NCI-H526 treated with DMSO at 0.1 percent for 48 hours (cell line): ENCODE data around the gene DDA1.
A peak's percentile ranks its signal among the peaks of the same experiment; 100 is the strongest.

Experiments
- DNase-seq: peaks from one replicate; lab custom pipeline; 2025; lab: John Stamatoyannopoulos, UW

The DDA1 gene

DNA sequence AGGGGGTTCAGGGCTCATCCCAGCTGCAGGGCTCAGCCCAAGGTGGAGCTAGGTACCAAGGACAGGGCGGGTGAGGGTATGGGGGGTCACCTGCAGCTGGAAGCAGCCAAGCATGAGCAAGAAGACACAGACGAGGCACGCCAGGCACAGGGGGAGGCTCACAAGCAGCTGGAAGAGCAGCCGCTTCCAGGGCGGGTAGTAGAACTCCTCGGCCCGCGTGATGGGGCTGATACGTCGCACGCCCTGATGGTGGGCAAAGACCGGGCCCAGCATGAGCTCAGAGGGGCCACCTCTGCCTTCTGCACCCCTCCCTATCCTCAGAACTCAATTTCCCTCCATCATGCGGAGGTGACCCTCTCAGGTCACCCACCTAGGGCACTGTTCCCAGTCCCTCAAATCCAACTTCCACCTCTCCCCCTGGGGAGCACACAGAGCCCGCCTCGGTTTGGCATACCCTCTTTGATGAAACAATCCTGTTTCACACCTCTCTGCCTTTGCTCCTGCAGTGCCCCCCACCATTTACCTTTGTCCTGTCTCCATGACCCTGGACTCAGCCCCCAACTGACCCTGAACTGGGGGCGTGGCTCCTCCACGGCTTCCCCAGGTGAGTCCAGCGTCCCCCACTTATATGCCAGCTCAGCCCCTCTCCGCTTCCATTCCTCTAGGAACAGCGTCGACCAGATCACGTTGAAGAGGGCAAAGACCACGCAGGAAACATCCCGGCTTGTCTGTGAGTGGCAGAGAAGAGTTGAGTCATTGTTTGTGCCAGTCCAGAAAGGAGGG, 21.1 kb downstream of the DDA1 start:
- no peak for DNase-seq

DNA sequence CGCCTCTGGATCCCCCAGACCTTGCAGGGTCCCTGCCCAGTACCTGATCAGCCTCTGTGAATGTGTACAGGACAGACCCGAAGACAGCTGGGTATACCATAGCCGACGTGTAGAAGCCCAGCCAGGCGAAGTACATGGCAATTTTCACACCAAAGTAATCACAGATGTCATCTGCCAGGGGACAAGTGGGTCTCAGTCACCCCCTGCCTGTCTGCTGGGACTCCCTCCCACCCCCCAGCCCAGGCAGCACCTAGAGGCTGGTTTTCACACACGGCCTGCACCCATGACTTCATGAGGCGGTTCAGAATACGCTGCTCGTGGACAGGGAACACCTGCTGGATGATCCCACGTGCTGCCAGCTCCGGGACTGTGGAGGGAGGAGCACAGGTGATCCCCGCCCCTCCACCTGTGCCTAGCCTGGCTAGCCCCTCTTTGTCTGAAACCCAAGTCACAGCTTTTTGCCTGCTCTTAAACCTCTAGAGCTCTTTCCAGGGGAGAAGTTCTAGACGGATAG, 21.7 kb downstream of the DDA1 start:
- peak; percentile 4 for DNase-seq

DNA sequence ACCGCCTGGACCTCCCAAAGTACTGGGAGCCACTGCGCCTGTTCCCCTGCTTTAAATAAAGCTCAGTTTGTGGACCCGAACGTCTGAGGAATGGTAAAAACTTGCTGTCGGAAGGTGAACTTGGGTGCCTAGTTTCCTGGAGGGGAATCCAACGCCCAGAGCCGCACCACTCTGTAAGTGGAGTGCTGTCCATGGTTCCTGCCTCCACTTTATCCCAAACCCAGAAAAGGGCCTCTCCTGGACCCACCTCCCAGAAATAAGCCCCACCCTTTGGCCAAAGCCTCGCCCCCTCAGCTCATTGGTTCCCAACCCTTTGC, 23.0 kb downstream of the DDA1 start:
- DNase-seq: no peak

DNA sequence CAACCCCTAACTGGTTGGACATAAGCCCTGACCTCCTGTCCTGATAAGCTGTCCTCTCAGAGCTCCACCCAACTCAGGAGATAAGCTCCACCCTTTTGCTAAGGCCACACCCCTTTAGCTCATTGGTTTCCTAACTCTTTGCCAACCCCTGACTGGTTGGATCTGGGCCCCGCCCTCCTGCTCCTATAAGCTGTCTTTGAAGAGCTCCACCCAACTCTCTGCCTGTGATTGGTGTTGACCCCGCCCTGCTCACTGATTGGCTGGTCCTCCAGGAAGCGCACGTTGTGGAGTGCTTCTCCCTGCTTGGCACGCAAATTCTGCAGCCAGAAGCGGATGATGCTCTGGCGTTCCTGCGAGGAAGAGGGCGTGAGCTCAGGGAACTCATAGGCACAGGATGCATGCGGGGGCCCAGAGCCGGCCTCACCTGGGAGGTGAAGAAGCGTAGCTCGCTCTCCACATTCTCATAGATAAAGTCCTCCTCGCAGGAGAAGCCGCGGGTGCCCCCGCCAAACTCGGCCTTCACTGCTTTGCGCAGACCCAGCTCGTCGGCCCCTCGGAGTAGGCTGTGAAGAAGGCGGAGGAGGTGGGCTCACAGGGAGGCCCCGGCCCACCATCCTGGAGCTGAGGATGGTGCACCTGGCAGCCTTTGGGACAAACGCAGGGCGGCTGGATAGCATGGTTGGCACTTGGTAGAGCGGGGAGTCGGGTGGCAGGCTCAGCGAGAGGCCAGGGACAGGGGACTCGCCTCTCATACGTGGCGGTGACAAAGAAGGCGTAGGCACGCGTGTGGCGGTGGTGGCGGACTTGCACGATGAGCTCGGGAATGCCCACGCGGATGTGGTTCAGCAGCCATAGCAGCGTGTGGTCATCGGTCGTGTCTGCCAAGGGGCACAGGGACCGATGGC, 23.6 kb downstream of the DDA1 start:
- DNase-seq: no peak

DNA sequence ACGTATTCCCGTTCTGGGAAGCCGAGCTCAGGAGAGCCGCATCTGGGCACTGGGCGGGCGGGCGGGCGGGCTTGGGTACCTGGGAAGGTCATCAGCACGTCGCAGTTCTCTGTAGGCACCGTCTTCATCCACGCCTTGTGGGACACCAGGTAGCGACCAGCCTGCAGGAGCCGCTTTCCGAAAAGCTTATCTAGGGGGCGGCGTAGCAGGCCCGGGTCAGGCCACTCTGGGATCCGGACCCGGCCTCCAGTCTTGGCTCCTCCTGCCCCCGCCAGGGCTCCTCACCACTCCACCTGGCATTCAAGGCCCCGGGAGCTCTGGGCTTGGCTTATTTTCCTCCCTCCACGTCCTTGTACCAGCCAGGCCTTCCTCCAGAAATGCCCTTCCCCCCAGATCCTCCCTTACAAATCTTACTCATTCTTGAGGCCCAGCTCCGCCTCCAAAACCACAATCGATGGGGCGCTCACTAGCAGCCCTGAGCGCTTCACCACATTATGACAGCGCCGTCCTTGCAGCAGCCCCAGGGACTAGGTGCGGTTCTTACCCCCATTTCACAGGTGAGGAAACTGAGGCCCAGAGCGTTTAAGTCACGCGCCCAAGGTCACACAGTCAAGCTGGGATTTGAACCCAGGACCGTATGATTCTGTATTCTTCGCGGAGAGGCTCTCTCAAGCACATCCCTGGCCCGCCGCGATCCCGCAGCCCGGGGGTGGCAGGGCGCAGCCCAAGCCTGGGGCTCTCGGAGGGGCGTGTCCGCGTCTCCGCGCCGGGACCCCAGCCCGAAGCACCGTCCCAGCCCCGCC, 24.4 kb downstream of the DDA1 start:
- DNase-seq: no peak

DNA sequence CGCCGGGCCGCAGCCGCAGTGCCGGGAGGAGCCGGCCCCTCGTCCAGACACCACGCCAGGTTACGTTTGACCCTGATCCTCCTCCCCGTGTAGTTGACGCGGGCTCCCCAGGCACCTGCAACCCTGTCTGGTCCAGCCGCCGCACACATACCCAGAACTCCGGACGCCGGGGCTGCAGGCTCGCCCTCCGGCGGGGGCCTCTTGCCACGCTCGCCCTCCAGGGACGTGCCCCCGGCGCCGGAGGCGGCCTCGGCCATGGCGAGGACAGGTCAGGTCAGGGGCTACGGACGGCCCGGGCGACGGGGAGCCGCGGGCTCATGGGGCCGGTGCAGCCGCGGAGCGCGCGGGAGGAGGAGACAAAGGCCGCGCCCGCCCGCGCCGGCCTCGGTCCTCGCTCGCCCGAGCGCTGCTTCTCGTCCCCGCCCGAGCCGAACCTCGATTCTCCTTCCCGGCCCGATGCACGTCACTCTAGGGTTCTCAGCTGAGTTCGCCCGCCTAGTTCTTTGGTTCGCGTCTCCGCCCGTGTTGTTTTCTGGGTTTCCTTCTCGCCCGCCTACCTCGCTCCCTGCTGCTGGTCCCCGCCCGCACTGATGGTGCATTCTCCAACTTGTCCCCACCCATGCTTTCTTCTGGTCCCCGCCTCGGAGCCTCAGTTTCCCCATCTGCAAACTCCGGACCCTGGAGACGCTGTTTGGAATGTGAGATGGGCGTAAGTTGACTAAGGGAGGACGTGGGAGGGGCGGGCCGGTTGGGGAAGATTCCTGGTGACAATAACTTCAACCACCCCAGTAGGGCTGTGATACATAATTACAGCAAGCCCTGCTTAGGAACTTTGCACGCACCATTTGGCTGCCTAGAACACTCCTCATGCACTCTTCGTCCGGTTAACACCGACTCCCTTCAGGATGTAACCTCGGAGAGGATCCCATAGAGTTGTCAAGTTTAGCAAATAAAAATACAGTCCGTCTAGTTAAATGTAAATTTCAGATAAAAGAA, 25.3 kb downstream of the DDA1 start, which contains the start of gene ANO8:
ANO8 (minus strand) TSS at position 442 of the 996 bp plus-strand sequence; CDS start at position 257, 185 bp downstream.
- peak; percentile 79 for DNase-seq

DNA sequence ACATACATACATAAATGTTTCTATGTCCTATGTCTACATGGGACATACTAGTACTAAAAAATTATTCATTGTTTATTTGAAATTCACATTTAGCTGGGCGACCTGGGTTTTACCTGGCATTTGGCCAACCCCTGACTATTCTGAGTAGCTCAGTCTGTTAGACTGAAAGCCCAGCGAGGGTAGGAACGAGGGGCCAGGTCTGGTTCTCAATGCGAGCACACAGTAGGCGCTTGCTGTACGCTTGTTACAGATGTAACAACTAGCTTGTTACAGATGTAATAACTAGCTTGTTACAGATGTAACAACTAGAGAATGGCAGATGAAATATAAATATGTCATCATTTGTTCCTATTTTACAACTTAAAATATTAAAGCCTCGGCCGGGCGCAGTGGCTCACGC, 26.2 kb downstream of the DDA1 start:
- no peak for DNase-seq

DNA sequence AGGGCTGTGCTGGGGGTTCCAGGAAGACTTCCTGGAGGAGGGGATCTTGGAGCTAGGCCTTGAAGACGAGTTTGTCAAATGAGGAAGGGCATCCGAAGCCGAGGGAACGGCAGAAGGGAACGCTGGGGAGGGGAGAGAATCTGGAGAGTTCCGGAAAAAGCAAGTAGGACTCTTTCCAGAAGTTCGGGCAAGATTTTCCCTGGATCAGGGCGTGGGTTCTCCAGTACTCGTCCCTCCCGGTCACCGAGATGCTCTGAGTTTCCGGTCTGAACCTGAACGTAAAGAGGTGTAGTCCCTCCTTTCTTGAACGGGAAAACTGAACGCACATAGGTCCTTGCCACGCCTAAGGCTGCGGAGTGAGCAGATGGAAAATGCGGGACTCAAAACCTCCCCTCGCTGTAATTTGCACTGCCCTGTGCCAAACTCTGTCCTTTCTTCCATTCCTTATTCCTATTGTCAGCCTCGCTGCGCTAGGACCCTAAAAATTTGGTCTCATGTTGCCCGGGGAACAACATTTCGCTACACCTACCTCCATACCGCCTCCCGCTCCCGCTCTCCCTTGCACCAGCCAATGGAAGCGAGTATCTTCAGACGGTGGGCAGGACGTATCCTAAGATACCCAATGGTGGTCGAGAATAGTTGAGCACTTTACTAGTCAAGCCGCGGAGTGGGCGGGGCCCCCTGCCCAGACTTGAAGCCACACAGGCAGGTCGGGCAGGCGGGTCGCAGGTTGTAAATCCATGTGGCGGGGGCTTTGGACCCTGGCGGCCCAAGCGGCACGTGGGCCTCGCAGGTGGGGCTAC, 27.7 kb downstream of the DDA1 start, which contains the start of gene GTPBP3:
GTPBP3 (plus strand) TSS at position 682 of the 803 bp plus-strand sequence; CDS start at position 741, 59 bp downstream.
- peak; percentile 91 for DNase-seq

DNA sequence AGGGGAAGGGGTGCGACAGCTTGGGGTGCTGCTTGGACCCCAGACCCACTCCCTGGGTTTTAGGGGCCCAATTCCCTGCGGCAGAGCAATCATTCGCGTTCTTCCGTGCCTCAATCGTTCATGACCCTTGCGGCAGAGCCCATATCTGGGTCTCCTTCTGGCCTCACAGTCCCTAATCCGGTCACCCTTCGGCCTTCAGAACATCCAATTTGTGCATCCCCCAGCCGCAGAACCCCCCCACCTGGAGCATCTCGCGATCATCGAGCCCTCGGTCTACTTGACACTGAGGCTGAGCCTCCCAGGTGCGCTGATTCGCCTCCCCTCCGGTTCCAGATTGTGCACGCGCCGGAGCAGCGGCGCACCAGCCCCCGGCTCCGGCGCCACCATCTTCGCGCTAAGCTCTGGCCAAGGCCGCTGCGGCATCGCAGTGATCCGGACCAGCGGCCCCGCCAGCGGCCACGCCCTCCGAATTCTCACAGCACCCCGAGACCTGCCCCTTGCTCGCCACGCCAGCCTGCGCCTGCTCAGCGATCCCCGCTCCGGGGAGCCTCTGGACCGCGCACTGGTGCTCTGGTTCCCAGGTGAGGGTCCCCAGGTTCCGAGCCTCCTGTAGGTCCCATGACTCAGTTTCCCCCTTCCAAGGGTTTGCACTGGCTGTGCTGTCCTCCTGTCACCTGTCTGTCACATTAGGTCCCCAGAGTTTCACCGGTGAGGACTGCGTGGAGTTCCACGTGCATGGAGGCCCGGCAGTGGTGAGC, 28.5 kb downstream of the DDA1 start:
- DNase-seq: no peak

DNA sequence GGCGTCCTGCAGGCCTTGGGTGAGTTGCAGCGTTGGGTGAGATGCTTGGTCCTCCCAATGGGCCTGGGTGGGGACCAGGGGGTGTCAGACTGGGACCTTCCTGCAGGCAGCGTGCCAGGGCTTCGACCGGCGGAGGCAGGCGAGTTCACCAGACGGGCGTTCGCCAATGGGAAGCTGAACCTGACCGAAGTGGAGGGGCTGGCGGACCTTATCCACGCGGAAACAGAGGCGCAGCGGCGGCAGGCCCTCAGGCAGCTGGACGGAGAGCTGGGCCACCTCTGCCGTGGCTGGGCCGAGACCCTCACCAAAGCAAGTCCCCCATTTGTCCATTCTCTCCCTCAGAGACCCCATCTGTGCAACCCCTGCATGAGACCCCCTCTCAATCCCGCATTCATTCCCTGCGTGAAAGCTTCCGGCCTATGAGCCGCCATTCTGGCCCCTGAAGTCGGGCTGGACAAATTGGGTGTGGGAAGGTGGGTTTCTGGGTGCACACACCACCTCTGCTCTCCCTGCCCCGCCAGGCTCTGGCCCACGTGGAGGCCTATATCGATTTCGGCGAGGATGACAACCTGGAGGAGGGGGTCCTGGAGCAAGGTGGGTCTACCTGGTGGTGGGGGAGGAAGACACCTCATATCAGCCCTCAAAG, 29.2 kb downstream of the DDA1 start:
- no peak for DNase-seq

DNA sequence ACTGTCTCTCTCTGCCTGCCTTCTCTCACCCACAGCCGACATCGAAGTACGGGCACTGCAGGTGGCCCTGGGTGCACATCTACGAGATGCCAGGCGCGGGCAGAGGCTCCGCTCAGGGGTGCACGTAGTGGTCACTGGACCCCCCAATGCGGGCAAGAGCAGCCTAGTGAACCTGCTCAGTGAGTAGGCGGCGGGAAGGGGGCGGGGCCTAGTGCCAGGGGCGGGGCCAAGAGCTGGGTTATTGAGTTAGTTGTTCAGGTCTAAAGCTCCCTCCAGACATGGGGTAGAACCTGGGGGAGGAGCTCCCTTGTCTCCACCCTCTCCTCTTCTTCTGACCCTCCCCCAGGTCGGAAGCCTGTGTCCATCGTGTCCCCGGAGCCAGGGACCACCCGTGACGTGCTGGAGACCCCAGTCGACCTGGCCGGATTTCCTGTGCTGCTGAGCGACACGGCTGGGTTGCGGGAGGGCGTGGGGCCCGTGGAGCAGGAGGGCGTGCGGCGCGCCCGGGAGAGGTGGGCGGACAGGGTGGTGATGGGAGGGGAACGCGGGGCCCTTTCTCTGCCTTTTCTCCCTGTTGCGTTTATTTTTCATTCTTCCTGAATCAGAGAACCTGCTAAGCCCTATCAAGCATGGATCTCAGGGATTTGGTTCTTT, 29.9 kb downstream of the DDA1 start:
- no peak for DNase-seq

DNA sequence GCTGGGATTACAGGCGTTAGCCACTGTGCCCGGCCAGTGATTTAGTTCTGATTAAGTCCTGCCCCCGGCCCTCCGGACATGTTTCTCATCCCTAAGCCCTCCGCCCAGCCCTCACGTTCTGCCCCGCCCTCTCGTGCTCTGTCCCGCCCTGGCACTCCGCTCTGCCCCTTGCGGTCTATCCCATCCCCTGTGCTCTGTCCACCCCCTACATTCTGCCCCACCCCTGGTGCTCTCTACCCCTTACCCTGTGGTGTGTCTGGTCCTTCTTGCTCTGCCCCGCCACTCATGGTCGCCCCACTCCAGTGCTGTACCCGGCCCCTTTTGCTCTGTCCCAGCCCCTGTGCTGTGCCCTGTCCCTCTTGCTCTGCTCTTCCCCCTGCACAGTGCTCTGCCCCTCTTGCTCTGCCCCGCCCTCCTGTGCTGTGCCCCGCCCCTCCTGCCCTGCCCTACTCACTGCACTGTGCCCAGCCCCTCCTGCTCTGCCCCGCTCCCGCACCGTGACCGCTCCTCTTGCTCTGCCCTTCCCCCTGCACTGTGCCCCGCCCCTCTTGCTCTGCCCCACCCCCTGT, 31.0 kb downstream of the DDA1 start:
- DNase-seq: no peak

DNA sequence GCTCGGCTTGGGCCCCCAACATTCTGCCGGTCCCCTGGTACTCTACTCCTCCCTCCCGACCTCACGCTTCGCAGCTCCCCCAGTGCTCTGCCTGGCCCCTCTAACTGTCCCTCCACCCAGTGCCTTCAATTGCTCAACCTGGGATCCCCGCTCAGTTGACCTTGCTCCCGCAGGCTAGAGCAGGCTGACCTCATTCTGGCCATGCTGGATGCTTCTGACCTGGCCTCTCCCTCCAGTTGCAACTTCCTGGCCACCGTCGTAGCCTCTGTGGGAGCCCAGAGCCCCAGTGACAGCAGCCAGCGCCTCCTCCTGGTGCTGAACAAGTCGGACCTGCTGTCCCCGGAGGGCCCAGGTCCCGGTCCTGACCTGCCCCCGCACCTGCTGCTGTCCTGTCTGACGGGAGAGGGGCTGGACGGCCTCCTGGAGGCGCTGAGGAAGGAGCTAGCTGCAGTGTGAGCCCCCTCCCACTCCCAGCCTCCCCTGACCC, 31.6 kb downstream of the DDA1 start:
- DNase-seq: no peak

DNA sequence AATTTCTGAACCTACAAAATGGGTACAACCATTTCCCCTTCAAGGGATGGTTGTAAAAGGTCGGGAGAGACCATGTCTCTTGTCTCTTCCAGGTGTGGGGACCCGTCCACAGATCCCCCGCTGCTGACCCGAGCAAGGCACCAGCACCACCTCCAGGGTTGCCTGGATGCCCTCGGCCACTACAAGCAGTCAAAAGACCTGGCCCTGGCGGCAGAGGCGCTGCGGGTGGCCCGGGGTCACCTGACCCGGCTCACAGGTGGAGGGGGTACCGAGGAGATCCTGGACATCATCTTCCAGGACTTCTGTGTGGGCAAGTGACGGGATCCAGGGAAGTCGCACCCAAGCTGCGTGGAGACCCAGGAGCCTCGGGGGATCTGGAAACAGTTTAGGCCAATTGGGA, 32.0 kb downstream of the DDA1 start:
- DNase-seq: no peak

DNA sequence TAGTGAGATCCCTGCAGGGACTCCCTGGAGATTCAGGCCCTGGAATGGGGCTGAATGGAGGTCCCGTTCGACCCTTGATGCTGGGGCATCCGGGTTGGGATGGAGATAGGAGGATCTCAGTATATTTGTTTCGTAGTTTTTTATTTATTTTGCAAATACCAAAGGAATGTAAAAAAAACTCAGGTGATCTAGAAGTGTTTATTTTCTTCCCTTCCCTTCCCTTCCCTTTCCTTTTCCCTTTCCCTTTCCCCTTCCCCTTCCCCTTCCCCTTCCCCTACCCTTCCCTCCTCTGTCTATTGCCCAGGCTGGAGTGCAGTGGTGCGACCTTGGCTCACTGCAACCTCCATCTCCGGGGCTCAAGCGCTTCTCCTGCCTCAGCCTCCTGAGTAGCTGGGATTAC, 32.5 kb downstream of the DDA1 start:
- DNase-seq: no peak

DNA sequence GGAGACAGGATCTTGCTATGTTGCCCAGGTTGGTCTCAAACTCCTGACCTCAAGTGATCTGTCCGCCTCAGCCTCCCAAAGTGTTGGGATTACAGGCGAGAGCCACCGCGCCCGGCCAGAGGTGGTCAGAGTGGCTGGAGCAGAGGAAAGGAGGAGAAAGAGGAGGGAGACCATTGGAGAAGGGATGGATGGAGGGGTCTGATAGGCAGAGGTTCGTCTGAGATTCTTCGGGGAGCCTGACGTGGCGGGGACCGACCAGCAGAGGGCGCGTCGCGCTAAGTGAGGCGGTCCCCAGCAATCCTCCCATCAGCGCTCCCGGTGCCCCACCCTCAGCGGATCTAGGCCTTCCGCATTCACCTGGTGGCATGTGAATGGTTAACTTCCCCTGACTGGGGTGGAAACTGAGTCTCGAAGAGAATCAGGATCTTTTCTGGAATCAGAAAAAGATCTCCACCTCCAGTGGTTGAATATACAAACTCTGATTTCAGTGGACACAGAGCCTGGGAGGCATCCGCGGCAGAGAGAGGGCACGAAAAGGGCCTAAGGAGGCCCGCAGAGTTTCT, 36.8 kb downstream of the DDA1 start:
- DNase-seq: peak; percentile 5

DNA sequence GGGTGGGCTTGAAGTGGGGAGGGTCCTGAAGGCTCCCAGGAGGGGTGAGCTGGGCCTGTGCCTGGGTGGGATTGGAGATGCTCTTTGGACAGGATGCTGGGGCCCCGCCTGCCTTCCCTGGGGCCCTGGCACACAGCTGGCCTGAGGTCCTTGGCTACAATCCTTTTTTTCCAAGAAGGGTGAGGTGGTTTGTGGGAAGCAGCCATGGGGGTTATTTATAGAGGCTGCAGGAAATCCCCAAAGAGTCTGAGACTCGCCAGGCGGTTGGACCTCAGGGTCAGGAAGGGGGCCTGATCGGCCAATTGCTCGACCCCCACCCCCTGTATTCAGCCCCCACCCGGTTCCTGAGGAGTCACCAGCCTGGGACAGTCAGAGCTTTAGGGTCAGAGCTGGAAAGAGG, 38.0 kb downstream of the DDA1 start:
- no peak for DNase-seq
